ENCODE measurements around the gene RUNX2. TPM values are rescaled to one million over a fixed set of nuclear protein-coding genes. Genes with fewer than 3 reads are reported as not detected.

Gene RUNX2
- total RNA-seq, 4 donors from 2014 or later = 1.00 to 8.1 (median 3.6) TPM

GRCh38 chr6:45438849-45439406, 110.8 kb downstream of the RUNX2 start:
- Histone ChIP-seq H3K36me3 (no peaks in the 10 kb centered on the region), H3K4me3 (no peak overlapping the region), H3K4me1 (peaks cover 0 to 32% (median 5%) of the 10 kb centered on the region in 4 donors), H3K27ac (no peak overlapping the region), H3K27me3 (no peaks in the 10 kb centered on the region), H3K9me3 (no peaks in the 10 kb centered on the region)
- in situ Hi-C loops (cut with MboI; ENCODE audit: low pct_ligation_motif_present in 1 of 4, low pct_unique_long_range_greater_than_20kb in 1 of 4, low sequenced_read_pairs in 3 of 4) (loop anchor here in 2 of 4 donors (25.0 kb wide), 1 partner anchor 273 kb away; no protein-coding TSS in a partner anchor), intact Hi-C loops (cut with DNase I; ENCODE audit: low total_unique reads) (no loop called here)
- no peak for DNase-seq
- 91% methylated on average over 1 of the region's 1 CpG; no CpG with 5 or more reads in 1 of the 2 donors for WGBS, 2 donors (ENCODE audit: low coverage in 1 of 2)
- TF ChIP-seq POLR2A (IDR thresholded peaks at IDR 0.05) = no peak
- TF ChIP-seq, protein P1, sequence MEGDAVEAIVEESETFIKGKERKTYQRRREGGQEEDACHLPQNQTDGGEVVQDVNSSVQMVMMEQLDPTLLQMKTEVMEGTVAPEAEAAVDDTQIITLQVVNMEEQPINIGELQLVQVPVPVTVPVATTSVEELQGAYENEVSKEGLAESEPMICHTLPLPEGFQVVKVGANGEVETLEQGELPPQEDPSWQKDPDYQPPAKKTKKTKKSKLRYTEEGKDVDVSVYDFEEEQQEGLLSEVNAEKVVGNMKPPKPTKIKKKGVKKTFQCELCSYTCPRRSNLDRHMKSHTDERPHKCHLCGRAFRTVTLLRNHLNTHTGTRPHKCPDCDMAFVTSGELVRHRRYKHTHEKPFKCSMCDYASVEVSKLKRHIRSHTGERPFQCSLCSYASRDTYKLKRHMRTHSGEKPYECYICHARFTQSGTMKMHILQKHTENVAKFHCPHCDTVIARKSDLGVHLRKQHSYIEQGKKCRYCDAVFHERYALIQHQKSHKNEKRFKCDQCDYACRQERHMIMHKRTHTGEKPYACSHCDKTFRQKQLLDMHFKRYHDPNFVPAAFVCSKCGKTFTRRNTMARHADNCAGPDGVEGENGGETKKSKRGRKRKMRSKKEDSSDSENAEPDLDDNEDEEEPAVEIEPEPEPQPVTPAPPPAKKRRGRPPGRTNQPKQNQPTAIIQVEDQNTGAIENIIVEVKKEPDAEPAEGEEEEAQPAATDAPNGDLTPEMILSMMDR (IDR thresholded peaks at IDR 0.05) = no peak
- no peak for TF ChIP-seq EP300 (IDR thresholded peaks at IDR 0.05; ENCODE audit: low read depth)

GRCh38 chr6:45439459-45439858, 111.3 kb downstream of the RUNX2 start:
- in situ Hi-C loops (cut with MboI; ENCODE audit: low pct_ligation_motif_present in 1 of 4, low pct_unique_long_range_greater_than_20kb in 1 of 4, low sequenced_read_pairs in 3 of 4) (loop anchor here in 2 of 4 donors (25.0 kb wide), 1 partner anchor 273 kb away; no protein-coding TSS in a partner anchor), intact Hi-C loops (cut with DNase I; ENCODE audit: low total_unique reads) (no loop called here)
- H3K4me3 ChIP-seq = no peak overlapping the region
- H3K9me3 ChIP-seq = no peaks in the 10 kb centered on the region
- peaks cover 0 to 26% (median 6%) of the 10 kb centered on the region in 4 donors for H3K4me1 ChIP-seq
- no peaks in the 10 kb centered on the region for H3K36me3 ChIP-seq
- no peak for DNase-seq
- H3K27me3 ChIP-seq = no peaks in the 10 kb centered on the region
- WGBS, 2 donors (ENCODE audit: low coverage in 1 of 2) = 84 to 95% methylated on average over 6 of the region's 6 CpGs
- TF ChIP-seq POLR2A (IDR thresholded peaks at IDR 0.05) = no peak
- TF ChIP-seq POLR2AphosphoS5 (IDR thresholded peaks at IDR 0.05) = no peak
- TF ChIP-seq EP300 (IDR thresholded peaks at IDR 0.05; ENCODE audit: low read depth) = no peak
- TF ChIP-seq, protein P1 (IDR thresholded peaks at IDR 0.05) = no peak
- H3K27ac ChIP-seq = no peak overlapping the region

- H3K27ac ChIP-seq = no peak overlapping the region
- 92 to 100% methylated on average over 1 to 6 of the region's 6 CpGs for WGBS, 2 donors (ENCODE audit: low coverage in 1 of 2)
- H3K36me3 ChIP-seq = no peaks in the 10 kb centered on the region
- in situ Hi-C loops (cut with MboI; ENCODE audit: low pct_ligation_motif_present in 1 of 4, low pct_unique_long_range_greater_than_20kb in 1 of 4, low sequenced_read_pairs in 3 of 4) = loop anchor here in 2 of 4 donors (25.0 kb wide), 1 partner anchor 272 kb away; no protein-coding TSS in a partner anchor
- TF ChIP-seq POLR2A (IDR thresholded peaks at IDR 0.05) (no peak), EP300 (IDR thresholded peaks at IDR 0.05; ENCODE audit: low read depth) (no peak), POLR2AphosphoS5 (IDR thresholded peaks at IDR 0.05) (no peak)
- TF ChIP-seq, protein P1 (IDR thresholded peaks at IDR 0.05) = no peak
- no peaks in the 10 kb centered on the region for H3K9me3 ChIP-seq
- no peak overlapping the region for H3K4me3 ChIP-seq
- no peaks in the 10 kb centered on the region for H3K27me3 ChIP-seq
- peaks cover 0 to 27% (median 8%) of the 10 kb centered on the region in 4 donors for H3K4me1 ChIP-seq
- intact Hi-C loops (cut with DNase I; ENCODE audit: low total_unique reads) = no loop called here
- no peak for DNase-seq
Observed at GRCh38 chr6:45439861-45440388, 111.8 kb downstream of the RUNX2 start.

GRCh38 chr6:45441851-45442453, 113.8 kb downstream of the RUNX2 start:
- 76 to 80% methylated on average over 6 of the region's 6 CpGs for WGBS, 2 donors (ENCODE audit: low coverage in 1 of 2)

More at GRCh38 chr6:45441851-45442453, 113.8 kb downstream of the RUNX2 start:
- H3K9me3 ChIP-seq = no peaks in the 10 kb centered on the region
- TF ChIP-seq EP300 (IDR thresholded peaks at IDR 0.05; ENCODE audit: low read depth) (no peak), POLR2AphosphoS5 (IDR thresholded peaks at IDR 0.05) (no peak), POLR2A (IDR thresholded peaks at IDR 0.05) (no peak)
- TF ChIP-seq, protein P1 (IDR thresholded peaks at IDR 0.05) = no peak
- in situ Hi-C loops (cut with MboI; ENCODE audit: low pct_ligation_motif_present in 1 of 4, low pct_unique_long_range_greater_than_20kb in 1 of 4, low sequenced_read_pairs in 3 of 4) = loop anchor here in 2 of 4 donors (25.0 kb wide), 1 partner anchor 270 kb away; no protein-coding TSS in a partner anchor
- no peak for DNase-seq
- no peak overlapping the region for H3K4me3 ChIP-seq
- no peaks in the 10 kb centered on the region for H3K27me3 ChIP-seq
- H3K36me3 ChIP-seq = no peaks in the 10 kb centered on the region
- H3K4me1 ChIP-seq = peaks cover 9 to 39% (median 22%) of the 10 kb centered on the region in 4 donors
- H3K27ac ChIP-seq = no peak overlapping the region
- intact Hi-C loops (cut with DNase I; ENCODE audit: low total_unique reads) = no loop called here
